ENCODE results near the gene TMEM259.

GRCh38 chr19:1028062-1028926 lies 7.4 kb upstream of the TMEM259 start:
- TF ChIP-seq CTCF (IDR thresholded peaks at IDR 0.05) = no peak
- peak; percentile 26 to 52 (median 49) for TF ChIP-seq POLR2AphosphoS5 (IDR thresholded peaks at IDR 0.05)
- no peak for TF ChIP-seq POLR2A (IDR thresholded peaks at IDR 0.05)
